Esophagus (tissue), 2 donors: ENCODE results near the gene RCN1. TPM values are rescaled to one million over a fixed set of nuclear protein-coding genes. Genes with fewer than 3 reads are reported as not detected.

ENCODE experiments used
- H3K27ac ChIP-seq, 2 donors: one replicate each; pipeline ENCODE4 v1.5.1; 2013; ENCODE audit warnings: low read depth in 2 of 2, mild to moderate bottlenecking in 2 of 2, inconsistent platforms in 1 of 2, low read length in 1 of 2, moderate library complexity in 1 of 2
- H3K27me3 ChIP-seq, 2 donors: one replicate each; pipeline ENCODE4 v1.6.1; 2013; ENCODE audit warnings: low read length in 2 of 2, control low read depth in 1 of 2, mild to moderate bottlenecking in 1 of 2; ENCODE audit not compliant: insufficient read depth in 2 of 2, control insufficient read depth in 1 of 2
- H3K36me3 ChIP-seq, 2 donors: one replicate each; pipeline ENCODE4 v1.6.1; 2013; ENCODE audit warnings: low read length in 1 of 2; ENCODE audit not compliant: control insufficient read depth in 2 of 2, insufficient read depth in 2 of 2
- H3K4me1 ChIP-seq, 2 donors: one replicate each; pipeline ENCODE4 v1.6.1; 2013; ENCODE audit warnings: low read length in 1 of 2; ENCODE audit not compliant: control insufficient read depth in 2 of 2, insufficient read depth in 2 of 2
- H3K4me3 ChIP-seq, 2 donors: one replicate each; pipeline ENCODE4 v1.5.1; 2013; ENCODE audit warnings: low read length in 2 of 2, mild to moderate bottlenecking in 2 of 2, low read depth in 1 of 2, moderate library complexity in 1 of 2
- H3K9me3 ChIP-seq, 2 donors: one replicate each; pipeline ENCODE4 v1.6.1; 2013; ENCODE audit warnings: mild to moderate bottlenecking in 2 of 2, low read depth in 1 of 2, low read length in 1 of 2, moderate library complexity in 1 of 2; ENCODE audit not compliant: control insufficient read depth in 2 of 2, insufficient read depth in 1 of 2
- WGBS, 2 donors: extraction: QIAGEN DNeasy Blood & Tissue Kit; methylation state at CpG; one replicate each; pipeline ENCODE4 v1.1.7; 2013; 5-methylcytosine and 5-hydroxymethylcytosine counted together
- polyA plus RNA-seq, 2 donors: library from polyadenylated mRNA; stranded (reverse); fragments of 200-250 nt; gene quantifications; one replicate each; pipeline ENCODE4 v1.2.3, GENCODE V29; 2013
- donor health status: healthy with polysubstance abuse.
- donor health status: Bipolar disorder and iron deficiency.

RCN1 gene
- polyA plus RNA-seq, 2 donors, result 23.5 to 26.6 TPM

DNA sequence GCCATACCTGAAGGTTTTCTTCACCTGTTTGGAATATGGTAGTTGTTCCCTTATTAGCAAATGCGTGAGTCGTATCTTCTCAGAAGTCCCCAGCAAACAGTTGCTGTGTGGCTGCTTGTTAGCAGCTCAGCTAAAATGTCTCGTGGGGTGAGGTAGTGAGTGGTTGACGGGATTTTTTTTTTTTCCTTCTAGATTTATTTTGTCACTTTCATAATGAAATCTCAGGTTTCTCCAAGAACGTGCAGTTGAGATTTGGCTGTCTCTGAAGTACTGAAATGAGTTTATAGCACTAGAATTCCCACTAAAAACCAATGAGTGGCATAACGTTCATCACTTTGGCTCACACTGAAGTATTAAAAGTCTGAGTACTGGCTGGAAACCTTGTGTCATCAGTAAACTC is 16.8 kb downstream of the RCN1 start:
- H3K4me3 ChIP-seq, result no peak overlapping the region
- 81 to 85% methylated on average over 6 of the region's 6 CpGs for WGBS, 2 donors

DNA sequence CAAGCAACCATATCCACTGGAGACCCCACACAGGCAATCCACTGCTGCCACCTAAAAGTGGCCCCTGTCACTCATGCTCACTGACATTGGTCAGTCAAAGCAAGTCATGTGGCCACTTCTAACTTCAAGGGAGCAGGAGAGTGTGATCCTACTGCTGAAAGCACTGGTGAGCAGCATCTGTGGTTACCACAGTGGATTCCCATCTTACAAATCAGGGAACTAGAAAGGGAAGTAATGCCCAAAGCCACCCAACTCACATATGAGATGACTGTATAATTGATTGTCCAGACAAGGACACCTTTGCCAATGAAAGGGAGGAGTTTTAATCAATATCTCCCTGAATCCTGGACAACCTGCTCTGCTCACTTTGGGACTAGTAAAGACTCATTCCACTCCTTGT is 17.7 kb downstream of the RCN1 start:
- no peak overlapping the region for H3K27ac ChIP-seq
- H3K4me3 ChIP-seq, result no peak overlapping the region
- no peaks in the 10 kb centered on the region for H3K36me3 ChIP-seq
- H3K4me1 ChIP-seq, result no peaks in the 10 kb centered on the region
- H3K9me3 ChIP-seq, result no peaks in the 10 kb centered on the region
- H3K27me3 ChIP-seq, result no peaks in the 10 kb centered on the region

More for the DNA sequence above, 16.8 kb downstream of the RCN1 start:
- Histone ChIP-seq H3K4me1 (no peaks in the 10 kb centered on the region), H3K27me3 (no peaks in the 10 kb centered on the region), H3K9me3 (no peaks in the 10 kb centered on the region), H3K27ac (no peak overlapping the region), H3K36me3 (no peaks in the 10 kb centered on the region)

DNA sequence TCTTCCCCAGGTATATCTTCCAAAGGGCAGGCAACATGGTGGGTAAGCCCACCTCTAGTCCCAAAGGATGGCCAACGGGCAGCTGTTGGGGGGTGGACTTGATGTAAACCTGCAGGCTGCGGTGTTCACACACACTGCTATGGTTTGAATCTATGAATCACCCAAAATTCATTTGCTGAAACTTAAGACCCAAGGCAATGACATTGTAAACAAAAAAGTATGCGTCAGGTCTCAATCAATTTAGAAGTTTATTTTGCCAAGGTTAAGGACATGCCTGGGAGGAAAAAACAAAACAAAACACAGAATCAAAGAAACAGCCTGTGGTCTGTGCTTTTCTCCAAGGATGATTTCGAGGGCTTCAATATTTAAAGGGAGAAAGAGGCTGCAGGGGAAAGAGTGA is 18.3 kb downstream of the RCN1 start:
- Histone ChIP-seq H3K27me3 (no peaks in the 10 kb centered on the region), H3K36me3 (no peaks in the 10 kb centered on the region), H3K4me1 (no peaks in the 10 kb centered on the region), H3K9me3 (no peaks in the 10 kb centered on the region), H3K4me3 (no peak overlapping the region), H3K27ac (no peak overlapping the region)
- 82 to 86% methylated on average over 4 of the region's 4 CpGs for WGBS, 2 donors

DNA sequence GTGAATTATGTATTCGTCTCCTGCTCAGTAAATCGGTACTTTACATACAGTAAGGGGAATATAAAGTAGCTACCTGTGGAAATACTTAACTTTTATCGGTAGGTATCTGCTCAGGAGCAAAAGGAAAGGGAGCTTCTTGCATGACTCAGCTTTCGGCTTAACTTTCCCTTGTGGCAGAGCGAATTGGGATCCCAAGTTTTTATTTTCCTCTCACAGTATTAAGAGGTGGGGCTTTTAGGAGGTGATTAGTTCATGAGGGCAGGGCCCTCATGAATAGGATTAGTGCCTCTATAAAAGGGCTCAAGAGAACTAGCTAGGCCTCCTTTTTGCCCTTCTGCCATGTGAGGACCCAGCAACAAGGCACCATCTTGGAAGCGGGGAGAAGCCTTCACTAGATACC is 18.7 kb downstream of the RCN1 start:
- 94 to 95% methylated on average over 6 of the region's 6 CpGs for WGBS, 2 donors
- Histone ChIP-seq H3K36me3 (no peaks in the 10 kb centered on the region), H3K9me3 (no peaks in the 10 kb centered on the region), H3K27ac (no peak overlapping the region), H3K27me3 (no peaks in the 10 kb centered on the region), H3K4me3 (no peak overlapping the region), H3K4me1 (no peaks in the 10 kb centered on the region)

DNA sequence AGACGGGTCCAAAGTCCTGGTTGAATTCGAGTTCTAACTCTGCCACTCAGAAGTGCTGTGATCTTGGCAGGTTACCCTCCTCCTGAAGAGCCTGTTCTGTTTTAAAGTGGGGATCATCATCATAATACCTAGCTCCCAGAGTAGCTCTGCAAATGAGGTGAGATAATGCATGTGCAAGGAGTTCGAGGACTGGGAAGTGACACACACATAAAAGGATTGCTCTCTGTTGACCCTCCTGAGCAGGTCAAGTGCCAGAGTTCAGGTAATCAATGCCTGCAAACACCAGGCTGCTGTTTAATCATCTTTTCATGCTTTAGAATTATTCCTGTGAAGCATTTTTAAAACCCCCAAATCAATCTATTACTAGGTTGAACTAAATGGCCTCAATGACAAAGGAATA is 19.9 kb downstream of the RCN1 start:
- Histone ChIP-seq H3K36me3 (no peaks in the 10 kb centered on the region), H3K9me3 (no peaks in the 10 kb centered on the region), H3K4me3 (no peak overlapping the region), H3K27me3 (no peaks in the 10 kb centered on the region), H3K27ac (no peak overlapping the region), H3K4me1 (no peaks in the 10 kb centered on the region)
- 74 to 78% methylated on average over 3 of the region's 3 CpGs for WGBS, 2 donors

DNA sequence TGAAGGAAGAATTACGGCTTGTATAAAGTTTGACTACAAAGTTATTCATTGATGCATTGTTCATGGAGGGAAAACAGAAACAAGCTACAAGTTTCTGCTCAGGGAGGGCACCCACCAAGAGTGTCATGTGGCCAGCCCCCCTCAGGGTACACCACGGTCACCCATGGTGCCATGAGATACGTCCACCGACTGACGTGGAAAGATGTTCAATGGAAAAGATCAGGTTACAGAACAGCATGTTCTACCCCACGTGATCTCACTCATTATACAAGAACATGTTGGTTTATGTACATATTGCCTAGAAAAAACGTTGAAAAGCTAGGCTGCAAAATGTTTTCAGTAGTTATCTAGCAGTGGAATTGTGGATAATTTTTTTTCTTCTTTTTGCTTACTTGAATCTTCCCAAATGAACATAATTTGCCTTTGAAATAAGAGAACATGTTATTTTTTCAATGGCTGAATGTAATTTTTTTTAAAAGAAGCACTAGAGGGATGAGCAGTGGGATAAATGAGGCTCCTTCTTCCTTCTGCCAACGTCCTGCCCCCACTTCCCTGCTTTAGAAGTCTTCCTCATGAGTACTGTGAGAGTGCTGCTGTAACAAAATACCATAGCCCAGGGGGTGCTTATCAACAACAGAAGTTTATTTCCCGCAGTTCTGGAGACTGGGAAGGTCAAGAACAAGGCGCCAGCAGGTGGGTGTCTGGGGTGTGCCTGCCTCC is 22.5 kb downstream of the RCN1 start:
- 38 to 45% methylated on average over 10 of the region's 10 CpGs for WGBS, 2 donors
- no peaks in the 10 kb centered on the region for H3K36me3 ChIP-seq

DNA sequence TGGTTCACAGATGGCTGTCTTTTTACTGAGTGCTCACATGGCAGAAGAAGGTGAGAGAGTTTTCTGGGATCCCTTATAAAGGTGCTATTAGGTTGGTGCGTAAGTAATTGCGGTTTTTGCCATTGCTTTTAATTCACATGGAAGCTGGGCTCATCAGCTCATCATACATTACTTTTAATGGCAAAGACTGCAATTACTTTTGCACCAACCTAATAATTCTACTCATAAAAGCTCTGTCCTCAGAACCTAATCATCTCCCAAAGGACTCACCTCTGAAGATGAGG is 23.0 kb downstream of the RCN1 start:
- H3K4me1 ChIP-seq, result no peaks in the 10 kb centered on the region
- H3K36me3 ChIP-seq, result no peaks in the 10 kb centered on the region
- no peak overlapping the region for H3K27ac ChIP-seq
- H3K9me3 ChIP-seq, result no peaks in the 10 kb centered on the region
- H3K4me3 ChIP-seq, result no peak overlapping the region
- 87 to 98% methylated on average over 2 of the region's 2 CpGs for whole genome bisulfite sequencing, 2 donors
- H3K27me3 ChIP-seq, result no peaks in the 10 kb centered on the region

More for the DNA sequence above, 22.5 kb downstream of the RCN1 start:
- no peak overlapping the region for H3K4me3 ChIP-seq
- H3K9me3 ChIP-seq, result no peaks in the 10 kb centered on the region
- no peaks in the 10 kb centered on the region for H3K27me3 ChIP-seq
- no peaks in the 10 kb centered on the region for H3K4me1 ChIP-seq
- no peak overlapping the region for H3K27ac ChIP-seq

DNA sequence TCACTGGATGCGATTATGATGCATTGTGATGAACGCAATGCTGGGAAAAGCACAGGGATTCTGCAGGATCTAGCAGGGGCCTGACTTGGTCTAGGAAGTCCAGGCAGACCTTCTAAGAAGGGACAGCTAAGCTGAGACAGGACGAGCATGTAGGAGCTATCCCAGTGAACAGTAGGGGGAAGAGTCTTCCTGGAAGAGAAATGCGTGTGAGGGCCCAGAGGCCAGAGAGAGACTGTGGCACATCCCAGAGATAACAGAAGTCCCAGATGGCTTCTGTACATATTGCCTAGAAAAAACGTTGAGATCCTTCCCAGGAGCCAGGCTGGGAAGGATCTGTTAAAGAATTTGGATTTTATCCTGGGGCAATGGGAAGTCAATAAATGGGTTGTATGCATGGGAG is 24.6 kb downstream of the RCN1 start:
- no peaks in the 10 kb centered on the region for H3K9me3 ChIP-seq
- H3K27me3 ChIP-seq, result no peaks in the 10 kb centered on the region
- no peak overlapping the region for H3K27ac ChIP-seq
- 66 to 74% methylated on average over 5 of the region's 5 CpGs for WGBS, 2 donors
- H3K36me3 ChIP-seq, result no peaks in the 10 kb centered on the region
- no peaks in the 10 kb centered on the region for H3K4me1 ChIP-seq
- no peak overlapping the region for H3K4me3 ChIP-seq

DNA sequence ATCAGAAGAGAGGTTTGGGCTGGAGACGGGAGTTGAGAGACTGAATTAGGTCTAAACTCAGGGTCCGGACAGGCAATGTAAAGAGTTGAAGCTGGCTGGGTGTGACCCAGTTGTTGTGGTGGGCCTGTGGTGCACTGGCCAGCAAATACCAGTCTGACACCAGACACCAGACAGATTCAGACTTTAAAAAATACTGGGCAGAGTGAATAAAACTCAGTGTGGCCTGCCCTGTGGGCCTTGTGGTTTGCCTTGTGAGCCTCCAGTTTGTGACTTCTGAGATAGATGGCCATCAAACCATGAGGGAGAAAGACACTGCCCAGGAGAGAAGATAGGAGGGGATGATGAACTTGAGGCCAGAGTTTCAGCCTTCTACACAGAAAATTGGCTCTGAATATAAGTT is 25.8 kb downstream of the RCN1 start:
- Histone ChIP-seq H3K4me1 (no peaks in the 10 kb centered on the region), H3K4me3 (no peak overlapping the region), H3K27me3 (no peaks in the 10 kb centered on the region), H3K27ac (no peak overlapping the region), H3K9me3 (no peaks in the 10 kb centered on the region), H3K36me3 (no peaks in the 10 kb centered on the region)
- 91 to 92% methylated on average over 2 of the region's 2 CpGs for WGBS, 2 donors

DNA sequence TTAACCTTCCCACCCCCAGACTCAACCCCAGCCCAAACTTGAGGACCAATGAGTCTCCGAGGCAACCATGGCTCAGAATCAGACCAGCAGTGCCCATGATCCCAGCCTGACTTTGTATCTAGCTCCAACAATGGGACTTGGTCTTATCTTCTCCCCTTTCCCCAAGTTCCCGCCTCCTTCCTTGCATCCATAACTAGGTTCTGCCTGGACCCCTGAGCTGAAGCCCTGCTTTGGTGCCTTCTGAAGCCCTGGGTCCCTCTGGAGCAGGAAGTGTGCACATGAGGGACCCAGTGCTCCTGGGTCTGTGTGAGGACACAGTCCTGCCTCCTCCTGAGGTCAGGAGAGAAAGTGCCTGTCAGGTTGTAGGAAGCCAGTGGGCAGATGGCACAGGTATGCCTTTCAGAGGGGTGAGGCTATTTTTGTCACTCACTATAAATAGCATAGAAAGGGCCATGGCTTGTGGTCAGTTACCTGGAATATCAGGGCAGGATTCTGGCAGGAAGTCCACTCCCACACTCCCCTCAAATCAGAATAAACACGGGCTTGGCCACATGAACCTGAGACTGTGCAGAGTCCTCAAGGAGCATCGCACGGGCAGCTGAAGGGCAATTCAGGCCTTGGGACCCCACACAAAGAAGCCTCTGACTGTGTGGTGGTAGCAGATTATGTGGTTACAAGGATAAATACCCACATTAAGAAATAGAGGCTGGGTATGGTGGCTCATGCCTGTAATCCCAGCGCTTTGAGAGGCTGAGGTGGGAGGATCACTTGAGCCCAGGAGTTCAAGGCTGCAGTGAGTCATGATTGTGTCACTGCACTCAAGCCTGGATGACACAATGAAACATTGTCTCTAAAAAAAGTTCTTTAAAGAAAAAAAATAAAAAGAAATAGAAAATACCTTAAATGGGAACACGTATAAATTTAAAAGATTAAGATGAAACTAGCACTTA is 27.4 kb downstream of the RCN1 start:
- Histone ChIP-seq H3K27me3 (no peaks in the 10 kb centered on the region), H3K9me3 (no peaks in the 10 kb centered on the region), H3K27ac (no peak overlapping the region), H3K4me3 (no peak overlapping the region), H3K4me1 (no peaks in the 10 kb centered on the region), H3K36me3 (no peaks in the 10 kb centered on the region)
- 83 to 87% methylated on average over 7 of the region's 7 CpGs for WGBS, 2 donors
